Muscle of arm (tissue), 12 donors: ENCODE data around the gene KIAA0825. TPM values are rescaled to one million over a fixed set of nuclear protein-coding genes. Genes with fewer than 3 reads are reported as not detected.

Experiments used
- DNase-seq: peaks from one replicate; pipeline ENCODE4 v3.0.0-alpha.2; 2013
- polyA plus RNA-seq, 12 donors: library from polyadenylated mRNA; unstranded; fragments of 120-200 nt; gene quantifications; one replicate each; pipeline ENCODE4 v1.2.1, GENCODE V29; 2013; ENCODE audit not compliant: insufficient read length in 12 of 12

The KIAA0825 gene
- polyA plus RNA-seq, 12 donors, result 2.2 to 3.6 (median 3.1) TPM; not detected in 2

- no peak for DNase-seq
Observed at GRCh38 chr5:94249430-94249829, 369.0 kb downstream of the KIAA0825 start.

- DNase-seq, result no peak
Observed at GRCh38 chr5:94248175-94248875, 370.1 kb downstream of the KIAA0825 start.

- DNase-seq, result no peak
Observed at GRCh38 chr5:94245608-94246007, 372.8 kb downstream of the KIAA0825 start.

DNA sequence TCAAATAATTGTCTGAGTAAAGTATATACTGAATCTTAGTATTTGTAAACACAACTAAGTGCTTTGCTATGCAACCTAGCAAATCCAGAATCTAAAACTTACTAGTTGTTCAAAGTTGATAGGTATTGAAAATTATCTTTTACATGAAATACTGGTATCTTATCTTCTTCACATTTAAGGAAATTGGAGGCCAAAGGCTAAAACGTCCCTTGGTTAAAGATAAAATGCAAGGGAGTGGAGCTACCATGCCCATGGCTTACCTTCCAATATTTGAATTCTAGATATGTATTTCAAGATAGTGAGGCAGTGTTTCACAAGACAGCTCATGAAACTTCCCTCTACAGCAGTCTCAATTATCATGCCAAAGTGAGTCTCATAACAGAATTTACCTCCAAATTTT lies 373.5 kb downstream of the KIAA0825 start:
- DNase-seq, result no peak

DNA sequence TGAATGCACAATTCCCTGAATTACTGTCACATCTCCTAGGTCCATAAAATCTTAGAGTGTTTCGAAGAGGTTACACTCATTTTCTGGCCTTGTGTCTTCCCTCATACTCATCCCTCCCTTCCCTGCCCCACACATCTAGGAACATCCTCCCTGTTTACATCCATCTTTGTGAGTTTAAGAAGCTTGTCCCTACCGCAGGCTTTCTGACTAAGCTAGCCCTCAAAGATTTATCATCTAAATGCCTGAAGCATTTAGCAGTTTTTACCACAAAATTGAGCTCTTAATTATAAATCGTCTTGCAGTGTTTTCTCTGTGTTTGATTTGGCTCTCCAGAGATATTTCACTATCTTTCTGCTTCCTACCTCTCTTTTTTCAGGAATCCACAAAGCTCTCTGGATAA lies 374.8 kb downstream of the KIAA0825 start:
- DNase-seq, result no peak

- DNase-seq, result peak; percentile 67
Observed at GRCh38 chr5:94240993-94241651, 377.3 kb downstream of the KIAA0825 start.

DNA sequence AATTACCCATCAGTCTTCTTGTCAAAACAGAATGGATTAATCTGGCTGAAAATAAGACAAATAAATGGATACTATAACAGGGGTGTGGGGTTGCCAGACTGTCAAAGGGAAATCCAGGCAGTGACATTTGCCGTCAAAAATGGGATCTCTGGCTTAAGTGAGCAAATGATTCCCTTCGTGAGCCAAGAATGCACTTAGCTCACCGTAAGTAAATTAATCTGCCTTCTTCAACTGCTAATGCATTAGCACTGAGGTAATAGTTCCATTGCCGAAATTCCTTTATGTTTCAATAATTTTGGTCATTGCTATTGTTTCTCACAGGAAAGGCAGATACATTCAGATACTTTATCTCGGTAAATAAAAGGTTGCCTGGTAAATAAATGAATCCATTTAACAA lies 377.8 kb downstream of the KIAA0825 start:
- no peak for DNase-seq

DNA sequence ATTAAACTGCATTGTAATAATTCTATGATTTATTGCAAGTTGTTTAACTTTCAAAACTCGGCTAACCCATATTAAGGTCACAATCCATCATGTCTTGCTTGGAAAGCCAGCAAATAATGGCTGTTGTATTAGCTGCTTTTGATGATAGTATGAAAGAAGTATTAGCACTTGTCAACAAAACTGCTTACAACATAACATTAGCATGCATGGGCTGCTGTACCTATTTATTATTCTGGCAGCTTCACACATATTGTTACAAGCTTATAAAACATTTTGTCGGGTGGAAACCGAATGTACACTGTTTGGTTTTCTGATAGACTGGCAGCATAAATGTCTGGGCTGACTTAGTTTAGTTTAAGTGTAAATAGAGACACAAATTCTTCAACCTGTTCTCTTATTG lies 378.3 kb downstream of the KIAA0825 start:
- peak; percentile 5 for DNase-seq

DNA sequence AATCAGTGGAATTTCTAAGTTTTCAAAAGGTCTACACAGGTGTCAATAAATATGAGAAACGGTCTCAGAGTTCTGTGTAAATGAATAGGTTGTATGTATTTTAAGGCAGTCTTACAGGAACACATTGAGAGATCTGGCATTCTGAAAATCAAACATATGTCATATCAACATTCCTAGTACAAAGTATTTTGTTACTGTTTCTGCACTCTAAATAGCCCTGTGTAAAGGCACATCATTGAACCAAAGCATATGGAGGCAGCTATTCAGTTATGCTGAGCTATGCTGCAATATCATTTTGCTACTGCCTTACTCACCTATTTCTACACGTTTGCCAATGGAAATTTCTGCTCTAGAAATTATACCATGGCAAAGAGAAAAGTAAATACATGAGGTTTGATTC lies 379.1 kb downstream of the KIAA0825 start:
- no peak for DNase-seq

DNA sequence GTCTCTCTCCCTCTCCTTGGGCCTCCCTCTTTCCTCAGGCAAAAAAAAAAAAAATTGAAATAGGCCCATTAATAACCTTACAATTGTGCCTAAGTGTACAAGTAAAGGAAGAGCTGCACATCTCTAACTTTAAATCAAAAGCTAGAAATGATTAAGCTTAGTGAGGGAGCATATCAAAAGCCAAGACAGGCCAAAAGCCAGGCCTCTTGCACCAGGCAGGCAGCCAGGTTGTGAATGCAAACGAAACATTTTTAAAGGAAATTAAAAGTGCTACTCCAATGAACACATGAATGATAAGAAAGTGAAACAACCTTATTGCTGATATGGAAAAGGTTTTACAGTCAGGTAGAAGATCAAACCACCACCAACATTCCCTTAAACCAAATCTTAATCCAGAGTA lies 383.4 kb downstream of the KIAA0825 start:
- no peak for DNase-seq

GRCh38 chr5:94228791-94229190 lies 389.6 kb downstream of the KIAA0825 start:
- no peak for DNase-seq

DNA sequence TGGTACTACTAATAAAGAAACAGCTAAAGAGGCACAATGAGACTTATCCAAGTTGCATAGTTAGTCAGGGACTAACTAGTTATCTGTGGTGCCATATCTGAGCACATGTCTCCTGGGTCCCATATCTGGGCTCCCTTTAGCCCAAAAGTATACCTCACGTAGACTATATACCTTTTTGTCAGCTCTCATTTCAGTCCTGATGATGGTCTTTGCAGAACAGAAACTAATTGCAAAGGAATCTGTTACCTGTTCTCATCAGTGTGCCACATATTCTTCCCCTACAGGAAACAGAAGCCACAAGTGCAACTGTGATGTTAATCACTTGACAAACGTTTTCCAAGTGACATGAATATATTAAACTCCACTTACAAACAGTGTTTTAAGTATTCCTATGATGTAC lies 395.2 kb downstream of the KIAA0825 start:
- DNase-seq, result no peak

GRCh38 chr5:94218374-94218773 lies 400.0 kb downstream of the KIAA0825 start:
- no peak for DNase-seq

GRCh38 chr5:94217745-94218144 lies 400.7 kb downstream of the KIAA0825 start:
- no peak for DNase-seq

DNA sequence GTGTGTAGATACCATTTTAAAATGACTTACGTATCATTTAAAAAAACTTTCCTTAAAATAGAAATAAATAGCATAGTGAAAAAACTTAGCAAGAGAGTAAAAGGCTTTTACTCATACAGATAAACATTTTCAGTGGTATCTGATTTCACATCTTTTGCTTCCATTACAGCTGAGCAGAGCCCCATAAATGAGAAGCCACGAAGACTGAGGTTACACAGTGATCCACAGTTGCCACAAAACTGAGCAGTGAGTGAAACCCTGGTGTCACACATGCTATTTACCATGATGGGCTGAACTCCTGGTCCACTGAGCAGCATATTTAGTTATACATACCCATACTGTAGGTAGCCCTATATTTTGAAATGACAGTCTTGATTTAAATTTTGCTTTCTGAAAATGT lies 401.2 kb downstream of the KIAA0825 start:
- no peak for DNase-seq

GRCh38 chr5:94212476-94212875 lies 405.9 kb downstream of the KIAA0825 start:
- no peak for DNase-seq

- no peak for DNase-seq
Observed at GRCh38 chr5:94209774-94210355, 408.5 kb downstream of the KIAA0825 start.

- DNase-seq, result no peak
Observed at GRCh38 chr5:94209272-94209671, 409.1 kb downstream of the KIAA0825 start.

- no peak for DNase-seq
Observed at GRCh38 chr5:94199566-94199965, 418.8 kb downstream of the KIAA0825 start.

- DNase-seq, result no peak
Observed at GRCh38 chr5:94197970-94198369, 420.4 kb downstream of the KIAA0825 start.

GRCh38 chr5:94196953-94197352 lies 421.5 kb downstream of the KIAA0825 start:
- DNase-seq, result no peak

GRCh38 chr5:94192658-94193391 lies 425.6 kb downstream of the KIAA0825 start:
- no peak for DNase-seq

GRCh38 chr5:94191604-94192003 lies 426.8 kb downstream of the KIAA0825 start:
- DNase-seq, result no peak
